Cardiac muscle cell (in vitro differentiated cells and primary cell): ENCODE measurements around the gene RHOT2. TPM values are rescaled to one million over a fixed set of nuclear protein-coding genes. Genes with fewer than 3 reads are reported as not detected.

Source experiments
- DNase-seq, 2 donors: peaks; one replicate each; pipeline versions ENCODE4 v3.0.0 to v3.0.0-alpha.2; 2010 to 2017; ENCODE audit warnings: low read depth in 1 of 2, low spot score in 1 of 2
- H3K27ac ChIP-seq: fragments of 200-600 bp; sonication (generic); 2 replicates; pipeline ENCODE4 v1.5.1; 2016
- H3K27me3 ChIP-seq: fragments of 200-600 bp; sonication (generic); 2 replicates; pipeline ENCODE4 v1.6.0; 2016; ENCODE audit warnings: control low read depth
- H3K36me3 ChIP-seq: fragments of 200-600 bp; sonication (generic); 2 replicates; pipeline ENCODE4 v1.5.1; 2016; ENCODE audit warnings: control low read depth
- H3K4me1 ChIP-seq: fragments of 200-600 bp; sonication (generic); 2 replicates; pipeline ENCODE4 v1.8.1; 2017; ENCODE audit warnings: low read depth, mild to moderate bottlenecking, mixed run types
- H3K4me3 ChIP-seq: fragments of 200-600 bp; sonication (generic); 2 replicates; pipeline ENCODE4 v1.5.1; 2016; ENCODE audit warnings: mild to moderate bottlenecking
- H3K9me3 ChIP-seq: fragments of 200-600 bp; sonication (generic); 2 replicates; pipeline ENCODE4 v1.5.1; 2017; ENCODE audit warnings: low read depth, mild to moderate bottlenecking, control low read depth
- polyA plus RNA-seq: library from polyadenylated mRNA; unstranded; fragments of >200 nt; fragmentation: Nextera tagmentation; extraction: Ambion mirVana; gene quantifications from 2 replicates; pipeline ENCODE4 v1.2.1, GENCODE V29; 2016
- total RNA-seq: library from RNA; depleted of rRNA; stranded (reverse); fragments of >200 nt; gene quantifications from 2 replicates; pipeline ENCODE4 v1.2.3, GENCODE V29; 2016
- TF ChIP-seq, protein P1 (sequence below): IDR thresholded peaks from 2 replicates; pipeline ENCODE4 v1.5.1; 2012; ENCODE audit warnings: low read depth, mild to moderate bottlenecking, low read length

Gene RHOT2
- total and polyA plus RNA-seq, 2 experiments from 2014 or later = 294 to 305 TPM

DNA sequence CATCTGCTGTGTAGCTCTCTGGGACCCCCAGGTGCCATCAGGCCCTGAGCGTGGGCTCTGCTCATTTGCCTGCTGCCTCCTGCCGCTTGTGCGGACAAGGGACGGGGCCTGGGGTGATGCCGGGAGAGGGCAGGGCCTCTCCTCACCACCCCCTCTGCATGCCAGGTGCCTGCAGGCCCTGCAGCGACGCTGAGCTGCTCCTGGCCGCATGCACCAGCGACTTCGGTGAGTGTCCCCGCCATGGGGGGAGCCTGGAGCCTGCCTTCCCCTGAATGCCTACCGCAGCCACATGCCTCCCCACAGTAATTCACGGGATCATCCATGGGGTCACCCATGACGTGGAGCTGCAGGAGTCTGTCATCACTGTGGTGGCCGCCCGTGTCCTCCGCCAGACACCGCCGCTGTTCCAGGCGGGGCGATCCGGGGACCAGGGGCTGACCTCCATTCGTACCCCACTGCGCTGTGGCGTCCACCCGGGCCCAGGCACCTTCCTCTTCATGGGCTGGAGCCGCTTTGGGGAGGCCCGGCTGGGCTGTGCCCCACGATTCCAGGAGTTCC lies 48.9 kb downstream of the RHOT2 start:
- Histone ChIP-seq H3K27me3 (no peaks in the 10 kb centered on the region), H3K36me3 (no peaks in the 10 kb centered on the region), H3K9me3 (no peaks in the 10 kb centered on the region), H3K27ac (no peak overlapping the region), H3K4me3 (no peak overlapping the region), H3K4me1 (peaks cover 23% of the 10 kb centered on the region)
- no peak for DNase-seq
- TF ChIP-seq, protein P1, sequence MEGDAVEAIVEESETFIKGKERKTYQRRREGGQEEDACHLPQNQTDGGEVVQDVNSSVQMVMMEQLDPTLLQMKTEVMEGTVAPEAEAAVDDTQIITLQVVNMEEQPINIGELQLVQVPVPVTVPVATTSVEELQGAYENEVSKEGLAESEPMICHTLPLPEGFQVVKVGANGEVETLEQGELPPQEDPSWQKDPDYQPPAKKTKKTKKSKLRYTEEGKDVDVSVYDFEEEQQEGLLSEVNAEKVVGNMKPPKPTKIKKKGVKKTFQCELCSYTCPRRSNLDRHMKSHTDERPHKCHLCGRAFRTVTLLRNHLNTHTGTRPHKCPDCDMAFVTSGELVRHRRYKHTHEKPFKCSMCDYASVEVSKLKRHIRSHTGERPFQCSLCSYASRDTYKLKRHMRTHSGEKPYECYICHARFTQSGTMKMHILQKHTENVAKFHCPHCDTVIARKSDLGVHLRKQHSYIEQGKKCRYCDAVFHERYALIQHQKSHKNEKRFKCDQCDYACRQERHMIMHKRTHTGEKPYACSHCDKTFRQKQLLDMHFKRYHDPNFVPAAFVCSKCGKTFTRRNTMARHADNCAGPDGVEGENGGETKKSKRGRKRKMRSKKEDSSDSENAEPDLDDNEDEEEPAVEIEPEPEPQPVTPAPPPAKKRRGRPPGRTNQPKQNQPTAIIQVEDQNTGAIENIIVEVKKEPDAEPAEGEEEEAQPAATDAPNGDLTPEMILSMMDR = no peak

DNA sequence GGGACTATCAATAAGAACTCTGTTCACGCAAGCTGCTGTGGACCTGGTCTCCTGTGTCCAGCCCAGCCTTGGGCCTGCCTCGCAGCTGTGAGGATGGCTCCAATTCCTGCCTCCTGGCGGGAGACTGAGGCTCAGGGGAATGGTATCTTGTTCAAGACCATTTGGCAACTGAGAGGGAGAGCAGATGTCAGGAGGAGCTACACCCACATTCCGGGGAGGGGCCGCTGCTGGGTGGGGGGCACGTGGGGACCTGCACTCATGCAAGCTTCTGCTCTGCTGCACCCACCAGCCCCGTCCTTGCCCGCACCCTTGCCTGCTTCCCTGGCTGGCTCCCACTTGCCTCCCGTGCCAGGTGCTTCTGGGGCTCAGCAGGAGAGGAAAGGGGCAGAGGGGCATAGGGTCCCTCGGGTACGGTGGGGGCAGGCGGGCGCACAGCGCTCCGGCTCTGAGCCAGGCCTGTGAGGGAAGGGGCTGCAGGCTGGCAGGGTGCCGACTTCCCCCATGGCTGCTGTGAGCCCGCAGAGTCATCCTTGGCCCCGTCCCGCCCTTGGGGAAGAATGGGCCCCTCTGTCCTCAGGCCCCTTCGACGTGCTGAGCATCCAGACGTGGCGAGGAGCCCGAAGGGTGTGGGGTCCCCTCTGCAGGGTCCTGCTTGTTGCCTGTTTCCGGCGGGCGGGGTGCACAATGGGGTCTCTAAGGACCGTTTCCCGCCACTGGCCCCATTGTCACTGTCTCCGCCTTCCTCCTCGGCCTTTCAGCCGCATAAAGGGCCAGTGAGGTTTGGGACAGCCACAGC lies 49.7 kb downstream of the RHOT2 start:
- no peak for DNase-seq
- no peaks in the 10 kb centered on the region for H3K27me3 ChIP-seq
- H3K9me3 ChIP-seq = no peaks in the 10 kb centered on the region
- H3K4me3 ChIP-seq = no peak overlapping the region
- no peaks in the 10 kb centered on the region for H3K36me3 ChIP-seq
- TF ChIP-seq, protein P1 = no peak
- no peak overlapping the region for H3K27ac ChIP-seq
- peaks cover 23% of the 10 kb centered on the region for H3K4me1 ChIP-seq

DNA sequence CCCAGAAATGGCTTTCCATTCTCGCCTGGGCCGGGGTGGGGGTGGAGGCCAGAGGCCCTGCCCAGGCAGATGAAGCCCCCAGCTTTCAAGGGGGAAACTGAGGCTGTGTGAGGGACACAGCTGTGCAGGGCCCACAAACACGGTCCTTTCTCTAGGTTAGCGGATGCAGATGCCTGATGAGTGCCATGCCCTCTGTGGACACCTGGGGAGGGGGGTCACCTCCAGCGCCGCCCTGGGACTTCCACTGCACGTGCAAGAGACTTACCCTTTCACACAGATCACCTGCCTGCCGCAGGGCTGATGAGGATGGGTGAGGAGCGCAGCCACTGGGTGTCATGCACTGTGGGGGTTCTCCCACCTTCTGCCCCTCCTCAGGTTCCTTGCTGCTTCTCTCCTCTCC lies 50.5 kb downstream of the RHOT2 start:
- Histone ChIP-seq H3K36me3 (no peaks in the 10 kb centered on the region), H3K27ac (no peak overlapping the region), H3K27me3 (no peaks in the 10 kb centered on the region), H3K9me3 (no peaks in the 10 kb centered on the region), H3K4me1 (peaks cover 23% of the 10 kb centered on the region), H3K4me3 (no peak overlapping the region)
- TF ChIP-seq, protein P1 = no peak
- DNase-seq = no peak

DNA sequence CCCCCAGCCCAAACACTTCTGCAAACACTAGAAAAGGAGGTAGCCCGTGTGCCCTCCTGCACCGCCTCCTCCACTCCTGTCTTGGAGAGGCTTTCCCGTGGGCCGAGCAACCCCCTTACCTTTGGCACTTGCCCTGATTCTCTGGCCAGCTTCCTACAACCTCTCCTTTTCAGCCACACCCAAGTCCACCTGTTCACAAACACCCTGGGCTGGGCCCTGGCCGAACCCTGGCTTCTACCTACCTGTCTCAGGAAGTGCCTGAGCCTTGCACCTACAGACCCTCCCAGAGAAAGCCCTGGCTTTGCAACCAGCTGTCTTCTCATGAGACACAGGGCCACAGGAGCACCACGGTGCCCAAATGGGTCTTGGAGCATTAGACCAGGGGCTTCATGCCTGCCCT lies 51.0 kb downstream of the RHOT2 start:
- no peak for DNase-seq
- Histone ChIP-seq H3K27ac (peak overlapping the region; percentile 90), H3K27me3 (no peaks in the 10 kb centered on the region), H3K4me1 (peaks cover 23% of the 10 kb centered on the region), H3K9me3 (no peaks in the 10 kb centered on the region), H3K4me3 (no peak overlapping the region), H3K36me3 (no peaks in the 10 kb centered on the region)
- TF ChIP-seq, protein P1 = no peak

DNA sequence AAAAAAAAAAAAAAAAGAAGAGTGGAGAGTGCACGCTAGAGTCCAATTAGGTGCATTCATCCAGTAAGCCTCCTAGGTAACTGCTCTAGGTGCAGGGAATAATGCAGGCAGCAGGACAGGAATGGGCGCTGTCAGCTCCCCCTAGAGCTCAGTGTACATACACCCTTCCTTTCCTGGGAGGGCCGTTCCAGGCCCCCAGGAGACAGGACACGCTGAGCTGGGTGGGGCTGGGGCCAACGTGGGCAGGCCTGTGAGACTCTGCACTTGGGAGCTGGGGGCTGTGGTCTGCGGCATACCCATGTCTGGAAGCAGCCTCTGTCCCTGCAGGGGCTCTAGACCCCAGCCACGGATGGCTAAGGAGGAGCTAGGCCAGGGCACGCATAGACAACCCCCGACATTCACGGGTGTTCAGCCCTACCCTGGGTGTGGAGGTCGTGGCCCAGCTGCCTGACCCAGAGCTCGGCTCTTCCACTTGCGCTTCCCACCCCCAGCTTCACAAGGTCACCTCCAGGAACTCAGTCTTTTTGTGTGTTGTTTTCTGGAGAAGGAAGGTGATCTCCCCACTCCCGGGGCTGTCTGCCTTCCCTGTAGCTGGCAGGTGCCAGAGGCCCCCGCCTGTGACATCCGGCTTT lies 52.0 kb downstream of the RHOT2 start:
- TF ChIP-seq, protein P1 = peak; percentile 26
- peak overlapping the region; percentile 85 for H3K4me3 ChIP-seq
- H3K4me1 ChIP-seq = peaks cover 21% of the 10 kb centered on the region
- H3K27me3 ChIP-seq = no peaks in the 10 kb centered on the region
- H3K9me3 ChIP-seq = no peaks in the 10 kb centered on the region
- H3K36me3 ChIP-seq = no peaks in the 10 kb centered on the region
- H3K27ac ChIP-seq = peak overlapping the region; percentile 90
- DNase-seq = no peak
